ENCODE data around the gene FAP.

The FAP gene

DNA sequence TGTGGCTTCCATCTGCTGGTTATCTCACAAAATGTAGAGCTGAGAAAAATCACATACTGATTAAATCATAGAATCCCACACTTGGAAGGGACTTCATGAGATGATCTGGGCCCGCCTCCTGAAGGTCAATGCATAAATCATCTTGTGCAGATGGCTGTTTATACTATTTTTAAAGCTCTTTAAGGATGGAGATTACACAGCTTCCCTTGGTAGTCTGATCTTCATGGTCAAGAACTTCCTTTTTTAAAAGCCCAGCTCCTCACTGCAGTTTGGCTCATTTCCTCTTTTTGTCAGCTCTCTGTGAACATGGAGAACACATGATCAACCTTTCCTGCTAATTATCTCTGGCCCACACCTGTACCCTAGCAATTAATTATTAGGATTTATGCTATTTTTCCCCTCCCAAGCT, 117.1 kb downstream of the FAP start:
- DNase-seq (ENCODE audit: low read depth), result peak; percentile 50

DNA sequence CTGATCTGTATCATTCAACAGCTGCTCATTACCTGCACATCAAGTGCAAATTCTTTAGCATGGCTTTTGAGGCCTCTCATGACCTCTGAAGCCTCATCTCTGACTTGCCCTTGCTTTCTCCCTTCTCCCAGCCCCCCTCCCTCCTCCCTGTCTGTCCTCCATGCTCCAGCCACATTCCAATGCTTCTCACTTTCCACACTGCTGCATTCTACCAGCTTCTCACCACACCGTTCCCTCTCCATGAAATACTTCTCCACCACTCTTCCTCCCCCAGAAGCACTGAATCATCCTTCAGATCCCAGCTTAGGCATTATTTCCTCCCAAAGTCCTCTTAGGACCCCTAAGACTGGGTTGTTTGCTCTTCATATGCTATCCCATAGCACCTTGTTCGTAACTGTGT, 118.1 kb downstream of the FAP start:
- DNase-seq (ENCODE audit: low read depth), result peak; percentile 58

DNA sequence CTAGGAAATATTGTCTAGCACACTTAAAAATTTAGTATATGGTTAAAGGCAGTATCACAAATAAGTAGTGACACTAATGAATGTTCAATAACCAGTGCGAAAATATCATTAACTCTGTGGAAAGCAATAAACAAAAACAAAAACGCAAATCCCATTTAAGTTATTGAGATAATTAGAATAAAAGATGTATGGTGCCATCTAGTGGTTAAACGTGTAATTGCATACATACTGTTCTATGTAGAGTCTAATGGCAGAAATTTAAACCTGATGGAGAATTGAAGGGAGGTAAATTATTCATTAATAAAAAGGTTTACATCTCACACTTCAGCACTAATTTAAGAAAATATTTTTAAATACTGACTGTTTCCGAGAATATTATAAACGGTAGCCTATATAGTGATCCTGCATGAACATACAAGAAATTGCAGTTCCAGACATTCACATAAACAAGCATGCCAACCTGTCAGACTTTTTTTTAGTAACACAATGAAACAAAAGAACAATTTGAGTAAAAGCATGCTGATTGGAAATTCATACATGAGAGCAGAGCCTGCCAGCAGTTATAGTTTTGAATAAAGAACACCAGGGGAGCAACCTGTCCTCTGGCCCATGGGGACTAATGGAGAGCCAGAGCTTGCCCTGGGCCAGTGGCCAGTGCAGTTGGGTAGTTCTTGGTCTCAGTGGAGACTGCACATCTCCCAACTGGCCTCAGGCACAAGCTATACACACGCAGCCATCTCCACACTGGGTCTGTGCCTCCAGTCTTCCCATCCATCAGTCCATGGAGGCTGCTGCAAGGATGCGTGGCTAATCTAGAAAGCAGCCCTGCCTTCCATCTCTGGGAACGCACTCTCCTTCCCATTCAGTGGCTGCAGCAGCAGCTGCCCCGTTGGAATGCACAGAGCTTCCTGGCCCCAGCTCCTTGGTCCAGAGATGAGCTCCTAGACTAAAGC, 119.2 kb downstream of the FAP start:
- peak; percentile 65 for DNase-seq (ENCODE audit: low read depth)

All from EH (cell line).